HUDEP-2 (cell line): Measurements from ENCODE around the gene FBXO31.
"Not testable (repeated sequence)": the region's sequence is repeated elsewhere in the genome, so short reads cannot be mapped to it uniquely, and the experiment has no call there.

Experiments used
- DNase-seq, 76 experiments: peaks; one replicate each; lab custom pipeline; 2025; ENCODE audit not compliant: unreplicated experiment in 76 of 76; lab: John Stamatoyannopoulos, UW

The FBXO31 gene

DNA sequence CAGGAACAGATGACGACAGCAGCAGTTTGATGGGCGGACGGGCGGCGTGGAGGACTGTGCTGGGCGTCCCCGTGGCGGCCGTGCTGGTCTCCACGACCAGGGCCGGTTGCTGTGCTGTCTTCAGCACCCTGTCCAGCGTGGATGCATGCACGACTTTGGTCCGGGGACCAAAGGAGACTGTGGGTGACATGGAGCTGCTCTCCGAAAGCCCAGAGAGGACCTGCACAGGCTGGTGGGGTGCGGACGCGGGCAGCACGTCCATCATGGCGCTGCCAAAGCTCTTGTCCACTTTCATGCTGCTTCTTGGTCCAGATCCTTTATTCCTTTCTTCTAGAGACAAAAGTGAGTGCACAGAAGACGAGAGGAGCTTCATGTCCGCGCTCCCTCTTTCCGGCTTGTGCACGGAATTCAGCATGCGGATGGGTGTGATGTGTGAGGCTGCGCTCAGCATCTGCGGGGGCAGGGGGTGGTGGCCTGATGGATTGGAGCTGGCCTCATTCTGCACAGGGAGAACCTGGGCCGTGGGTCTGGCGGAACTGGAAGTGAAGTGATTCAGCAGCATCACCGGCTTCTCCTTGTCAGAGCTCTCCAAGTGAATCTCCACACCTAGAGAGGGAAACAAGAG, 28.9 kb upstream of the FBXO31 start:
- DNase-seq, result no peak

DNA sequence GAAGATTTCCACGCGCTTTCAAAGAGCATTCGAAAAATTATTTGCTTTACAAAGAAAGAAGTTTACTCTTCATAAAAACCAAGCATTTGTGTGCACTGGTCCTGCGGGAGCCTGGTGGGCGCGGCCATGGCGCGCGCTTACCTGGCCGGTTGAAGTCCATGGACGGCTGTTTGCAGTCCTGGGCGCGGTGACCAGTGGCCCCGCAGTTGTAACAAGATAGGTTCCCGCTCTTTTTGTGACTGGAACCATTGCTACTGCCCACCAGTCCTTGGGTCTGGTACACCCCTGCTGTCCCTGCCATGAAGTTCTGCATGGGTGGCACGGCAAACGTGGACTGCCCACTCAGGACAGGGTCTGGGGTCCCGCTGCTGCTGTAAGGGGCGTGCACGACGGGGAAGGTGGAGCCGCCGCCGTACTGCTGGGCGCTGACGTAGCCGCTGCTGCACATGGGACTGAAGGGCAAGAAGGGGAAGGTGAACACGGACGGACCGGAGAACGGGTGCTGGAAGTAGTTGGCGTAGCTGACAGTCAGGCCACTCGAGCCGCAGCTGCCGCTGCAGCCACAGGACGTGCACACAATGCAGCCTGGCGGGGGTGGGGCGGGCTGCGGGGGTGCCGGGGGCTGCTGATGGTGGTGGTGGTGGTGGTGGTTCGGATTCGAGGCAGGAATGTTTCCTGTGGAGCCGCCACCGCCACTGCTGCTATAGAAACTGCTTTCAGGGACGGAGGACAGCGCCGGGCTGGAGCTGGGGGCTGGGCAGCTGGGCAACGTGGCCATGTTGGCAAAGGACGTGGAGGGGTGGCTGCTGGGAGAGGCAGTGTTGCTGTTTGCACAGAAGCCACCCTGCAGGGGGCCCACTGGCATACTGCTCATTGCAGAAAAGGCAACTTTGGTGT, 28.0 kb upstream of the FBXO31 start:
- DNase-seq, result no peak

DNA sequence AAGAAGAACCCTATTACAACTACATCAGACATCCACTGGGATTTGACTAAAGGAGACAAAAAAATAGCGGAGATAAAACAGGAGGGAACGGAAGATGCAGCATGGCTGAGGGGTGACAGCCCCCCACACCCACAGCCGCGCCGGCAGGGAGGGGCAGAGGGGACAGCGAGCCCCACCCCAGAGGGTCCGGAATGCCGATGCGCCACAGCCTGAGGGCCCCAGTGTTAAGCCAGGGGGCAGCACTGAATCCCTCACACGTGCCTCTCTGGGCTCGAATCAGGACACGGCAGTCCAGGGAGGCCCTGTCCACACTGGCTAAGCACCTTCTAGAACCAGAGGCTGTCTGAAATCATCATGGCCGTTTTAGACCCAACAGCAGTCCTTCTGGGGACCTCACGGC, 27.4 kb upstream of the FBXO31 start:
- no peak for DNase-seq

DNA sequence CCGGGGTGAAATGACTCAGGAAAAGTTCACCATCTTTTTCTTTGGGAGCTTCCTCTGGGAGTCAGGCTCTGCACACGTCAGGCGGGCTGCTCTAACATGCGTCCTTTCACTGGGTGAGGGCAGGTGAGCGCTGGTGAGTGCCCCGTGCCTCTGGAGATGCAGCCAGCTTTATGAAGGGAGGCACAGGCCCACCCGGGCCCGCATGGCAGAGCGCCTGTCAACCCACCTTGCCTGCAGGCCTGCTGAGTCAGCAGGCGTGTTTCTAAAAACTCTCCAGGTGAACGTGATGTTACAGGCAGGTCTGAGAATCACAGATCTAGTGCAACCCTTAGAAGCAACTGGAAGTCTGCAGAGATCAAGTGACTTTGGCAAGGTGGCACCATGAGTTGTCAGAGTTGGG, 27.0 kb upstream of the FBXO31 start:
- no peak for DNase-seq

DNA sequence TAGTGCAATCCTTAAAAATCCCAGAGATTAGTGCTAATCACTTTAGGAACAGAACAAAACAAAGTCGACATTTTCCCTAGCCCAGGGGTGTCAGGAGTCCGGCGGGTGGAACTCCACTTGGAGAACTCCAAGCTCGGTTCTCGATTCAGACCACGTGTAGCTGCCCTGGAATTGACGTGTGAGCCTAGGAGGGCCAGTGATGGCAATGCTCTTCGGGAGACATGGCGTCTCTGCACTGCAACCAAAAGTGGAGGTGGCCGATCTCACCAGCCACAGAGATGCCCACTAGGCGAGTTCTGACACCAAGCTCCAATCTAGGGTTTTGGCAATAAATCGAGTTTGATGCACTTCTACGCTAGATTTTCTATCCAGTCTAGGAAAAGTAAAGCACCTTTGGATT, 26.2 kb upstream of the FBXO31 start:
- DNase-seq, result no peak

DNA sequence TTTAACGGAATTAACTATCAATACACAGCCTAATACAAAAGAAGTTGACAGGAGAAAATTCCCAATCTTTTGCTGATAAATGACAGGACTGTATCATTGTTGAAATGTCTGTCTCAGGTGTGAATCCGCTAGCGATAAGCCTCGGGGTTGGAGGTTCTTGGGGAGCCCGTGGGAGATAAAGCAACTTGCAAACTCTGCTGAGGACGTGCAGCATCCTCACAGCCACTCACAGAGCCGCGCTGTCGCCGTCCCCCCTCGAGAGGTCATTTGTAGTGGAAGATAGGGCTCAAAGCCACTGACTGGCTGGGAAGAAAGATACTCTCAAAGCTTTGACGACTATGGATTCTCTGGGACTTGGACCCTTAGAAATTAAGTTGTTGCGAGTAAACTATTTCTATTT, 25.6 kb upstream of the FBXO31 start:
- DNase-seq, result no peak

DNA sequence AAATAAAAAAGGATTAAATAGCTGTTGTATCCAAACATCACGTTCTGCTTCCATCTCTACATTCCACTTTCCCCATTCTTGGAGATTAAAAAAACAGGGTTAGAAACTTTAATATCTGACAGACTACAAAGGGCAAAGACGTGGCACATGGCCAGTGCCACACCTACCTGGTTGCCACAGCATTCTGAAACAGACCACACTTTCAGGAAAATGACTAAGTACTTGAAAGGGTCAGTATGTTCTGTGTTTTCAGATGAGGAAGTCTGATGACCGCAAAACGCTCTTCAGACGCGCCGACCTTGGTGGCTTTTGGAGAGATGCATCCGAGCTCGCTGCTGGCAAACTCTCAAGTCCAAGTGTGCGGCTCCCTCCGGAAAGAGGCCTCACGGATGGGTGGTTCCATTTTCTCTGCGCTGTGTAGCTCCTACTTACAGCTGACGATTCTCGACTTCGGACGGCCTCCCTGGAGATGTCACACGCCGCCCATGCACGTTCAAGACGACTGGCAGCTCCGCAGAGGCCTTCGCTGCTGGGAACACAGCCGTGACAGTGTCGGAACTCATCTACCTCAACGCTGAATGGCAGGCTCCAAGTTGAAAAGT, 24.0 kb upstream of the FBXO31 start:
- peak in 6 of 76 experiments; percentile 7 to 30 (median 12) for DNase-seq

DNA sequence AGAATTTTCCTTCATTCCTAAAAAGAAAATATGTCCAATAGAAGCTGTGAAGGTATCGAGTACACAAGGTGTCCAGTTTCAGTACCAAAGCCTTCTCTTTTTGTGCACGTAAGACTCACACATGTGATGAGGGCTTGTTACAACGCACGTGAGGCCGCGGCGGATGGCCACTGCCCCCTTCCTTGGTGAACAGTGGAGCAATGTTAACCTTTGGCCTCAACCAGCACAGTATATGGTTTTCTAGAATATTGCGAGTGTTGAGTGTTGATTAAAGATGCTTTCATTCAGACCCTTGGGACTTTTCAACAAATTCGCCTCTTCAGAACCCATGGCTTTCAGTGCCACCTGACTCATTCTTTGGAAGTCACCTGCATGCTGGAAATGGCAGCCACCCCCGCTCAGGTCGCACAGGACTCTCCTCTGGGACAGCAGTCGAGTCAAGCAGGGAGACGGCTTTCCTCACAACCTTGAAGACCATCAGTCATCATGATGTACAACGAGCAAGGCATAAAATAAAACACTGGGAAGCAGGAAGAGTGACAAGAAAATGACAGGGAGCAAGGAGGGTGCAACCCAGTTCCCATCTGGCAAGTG, 23.0 kb upstream of the FBXO31 start:
- no peak for DNase-seq

DNA sequence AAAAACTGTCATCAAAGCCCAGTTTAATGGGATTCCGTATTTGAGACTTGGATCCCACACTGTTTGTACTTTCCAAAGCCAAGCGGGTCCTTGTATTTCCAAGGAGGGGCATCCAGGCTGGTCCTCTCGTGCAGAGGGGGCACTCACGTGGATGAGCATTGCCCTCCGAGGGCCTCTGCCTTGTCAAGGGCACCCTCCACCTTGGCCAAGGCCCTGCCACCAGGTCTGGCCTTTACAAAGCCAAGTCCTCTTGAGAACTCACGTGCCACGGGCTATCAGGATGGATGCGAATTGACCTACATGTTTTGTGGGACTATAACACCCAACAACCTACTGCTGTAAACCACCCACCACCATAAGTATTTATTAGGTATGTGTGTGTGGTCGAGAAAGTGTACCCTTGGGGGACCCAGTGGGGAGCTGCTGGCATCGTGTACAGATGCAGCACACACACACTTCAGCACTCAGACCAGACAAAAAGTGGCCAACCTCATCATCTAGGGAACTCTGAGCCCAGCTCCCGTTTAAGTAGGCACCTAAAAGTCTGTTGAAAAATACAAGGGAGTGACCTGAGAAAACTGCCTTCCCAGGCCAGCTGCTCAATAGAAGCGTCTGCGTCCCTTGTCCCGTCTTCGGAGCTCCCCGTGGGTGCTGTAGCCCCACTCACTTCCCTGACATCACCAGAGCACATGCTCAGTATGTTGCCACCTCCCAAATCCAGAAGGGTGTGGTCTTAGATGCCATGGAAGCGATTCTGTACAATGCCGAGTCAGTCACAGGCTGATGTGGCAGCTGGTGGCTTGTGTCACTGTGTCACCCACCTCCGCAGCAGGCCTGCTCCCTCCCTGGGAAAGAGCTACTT, 21.4 kb upstream of the FBXO31 start:
- DNase-seq, result no peak

DNA sequence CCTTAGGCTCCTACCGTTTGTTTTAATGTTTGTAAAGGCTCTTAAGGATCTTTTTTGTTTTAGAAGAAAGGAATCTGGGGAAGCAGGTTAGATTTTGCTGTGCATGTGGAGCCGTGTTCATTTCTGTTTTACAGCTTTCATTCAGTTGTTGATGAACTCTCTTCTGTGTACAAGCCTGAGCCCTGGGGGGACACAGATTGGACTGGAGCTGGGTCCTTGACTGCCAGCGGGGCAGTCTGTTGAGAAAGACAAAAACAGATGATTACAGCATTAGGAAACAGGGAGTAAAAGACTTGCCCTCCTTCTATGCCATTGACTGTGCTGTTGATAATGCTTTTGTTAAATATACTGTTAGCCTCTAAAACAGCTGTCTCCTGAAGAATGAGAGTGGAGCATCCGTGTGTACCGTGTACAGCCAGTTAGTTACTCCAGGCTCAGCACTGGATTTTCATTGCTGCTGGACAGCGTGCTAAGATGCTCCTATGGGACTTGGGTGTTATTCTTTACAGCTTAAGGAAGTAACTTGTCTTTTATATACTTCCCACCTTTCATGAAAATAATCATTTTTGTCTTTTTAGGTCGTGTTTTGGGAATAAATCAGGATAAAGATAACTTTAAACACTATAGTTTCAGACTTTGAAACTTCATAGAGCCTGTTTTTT, 11.7 kb upstream of the FBXO31 start:
- DNase-seq, result no peak

DNA sequence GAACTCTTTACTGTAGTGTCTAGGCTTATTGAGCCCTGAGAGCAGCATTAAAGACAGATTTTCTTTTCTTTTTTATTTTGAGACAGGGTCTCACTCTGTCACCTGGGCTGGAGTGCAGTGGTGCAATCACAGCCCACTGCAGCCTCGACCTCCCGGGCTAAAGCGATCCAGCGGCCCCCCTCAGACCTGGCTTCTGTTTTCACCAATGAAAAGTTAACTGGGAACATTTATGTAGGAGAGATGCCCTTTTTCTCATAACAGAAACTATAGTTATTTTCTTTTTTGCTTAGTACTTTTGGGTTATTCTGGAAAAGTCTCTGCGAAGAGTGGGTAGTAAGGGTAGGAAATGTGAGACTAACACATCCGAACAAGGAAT, 10.1 kb upstream of the FBXO31 start:
- DNase-seq, result no peak

DNA sequence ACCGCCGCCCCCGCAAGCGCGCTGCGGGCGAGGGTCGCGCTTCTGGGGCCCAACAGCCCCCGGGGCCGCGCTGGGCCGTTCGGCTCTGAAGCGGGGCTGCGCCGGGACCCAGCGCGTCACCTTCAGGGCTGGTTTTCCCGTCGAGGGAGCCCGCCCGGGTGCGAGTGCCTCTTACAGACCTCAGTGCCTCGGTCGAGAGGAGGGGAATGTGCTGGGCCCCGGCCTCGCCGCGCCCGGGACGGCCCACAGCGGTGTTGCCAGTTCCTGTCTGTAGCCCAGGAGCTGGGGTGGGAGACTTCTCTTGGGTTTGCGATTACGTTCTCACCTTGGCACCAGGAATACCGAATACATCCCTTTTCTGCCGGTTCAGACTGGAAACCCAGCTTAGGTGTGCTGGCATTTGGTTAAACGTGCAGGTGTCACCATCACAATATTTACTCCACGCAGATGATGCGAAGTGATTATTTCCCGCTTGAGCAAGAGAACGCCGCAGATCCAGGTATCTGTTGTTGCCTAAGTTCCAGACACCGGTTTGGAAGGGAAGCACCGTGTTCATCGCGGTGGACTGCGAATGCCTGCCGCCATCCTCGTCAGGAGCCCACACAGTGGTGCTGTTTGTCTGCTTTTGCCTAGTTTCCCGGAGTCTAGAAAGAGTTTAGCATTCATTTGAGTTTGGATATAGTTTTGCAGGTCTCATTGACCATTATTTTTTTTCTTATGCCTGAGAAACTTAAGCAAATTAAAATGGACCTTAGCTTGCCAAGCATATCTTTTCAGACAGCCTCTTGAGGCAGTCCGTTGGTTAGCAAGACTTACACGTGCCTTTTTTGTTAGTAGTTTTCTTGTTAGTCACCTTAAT, 9.5 kb upstream of the FBXO31 start:
- peak in 22 of 76 experiments; percentile 8 to 59 (median 18) for DNase-seq

DNA sequence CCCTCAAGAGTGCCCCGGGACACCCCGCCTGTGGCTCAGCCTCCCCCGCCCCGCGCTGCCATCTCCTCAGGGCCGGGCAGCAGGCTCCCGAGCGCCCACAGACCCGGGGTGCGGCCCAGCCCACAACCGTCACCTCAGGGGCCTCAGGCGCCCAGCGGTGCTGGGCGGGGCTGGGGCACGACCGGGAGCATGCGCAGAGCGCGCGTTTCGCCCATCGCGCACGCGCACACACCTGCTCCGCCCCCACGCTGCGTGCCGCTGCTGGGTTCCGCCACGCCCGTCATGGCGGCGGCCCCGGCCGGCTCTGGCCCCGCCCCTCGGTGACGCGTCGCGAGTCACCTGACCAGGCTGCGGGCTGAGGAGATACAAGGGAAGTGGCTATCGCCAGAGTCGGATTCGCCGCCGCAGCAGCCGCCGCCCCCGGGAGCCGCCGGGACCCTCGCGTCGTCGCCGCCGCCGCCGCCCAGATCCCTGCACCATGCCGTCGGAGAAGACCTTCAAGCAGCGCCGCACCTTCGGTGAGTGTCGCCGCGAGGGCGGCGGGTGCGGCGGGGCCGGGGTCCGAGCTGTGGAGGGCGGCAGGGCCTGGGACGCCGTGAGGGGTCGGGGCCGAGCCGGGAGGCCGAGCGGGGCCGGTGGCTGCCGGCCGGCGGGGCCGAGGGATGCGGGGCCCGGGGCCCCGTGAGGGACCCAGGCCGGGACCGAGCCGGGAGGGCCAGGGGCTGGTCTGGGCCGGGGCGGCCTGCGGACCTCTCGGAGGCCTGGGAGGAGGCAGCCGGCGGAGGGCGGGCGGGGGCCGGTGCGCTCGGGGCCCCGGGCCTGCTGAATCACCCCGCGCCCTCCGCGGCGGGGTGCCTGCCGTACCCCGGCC, 8.6 kb upstream of the FBXO31 start, which contains the start of gene MAP1LC3B:
Gene MAP1LC3B (plus strand): TSS at position 387 of the 871 bp plus-strand sequence. CDS start 92 bp downstream, at position 479.
- peak in 74 of 76 experiments; percentile 50 to 98 (median 94) for DNase-seq

DNA sequence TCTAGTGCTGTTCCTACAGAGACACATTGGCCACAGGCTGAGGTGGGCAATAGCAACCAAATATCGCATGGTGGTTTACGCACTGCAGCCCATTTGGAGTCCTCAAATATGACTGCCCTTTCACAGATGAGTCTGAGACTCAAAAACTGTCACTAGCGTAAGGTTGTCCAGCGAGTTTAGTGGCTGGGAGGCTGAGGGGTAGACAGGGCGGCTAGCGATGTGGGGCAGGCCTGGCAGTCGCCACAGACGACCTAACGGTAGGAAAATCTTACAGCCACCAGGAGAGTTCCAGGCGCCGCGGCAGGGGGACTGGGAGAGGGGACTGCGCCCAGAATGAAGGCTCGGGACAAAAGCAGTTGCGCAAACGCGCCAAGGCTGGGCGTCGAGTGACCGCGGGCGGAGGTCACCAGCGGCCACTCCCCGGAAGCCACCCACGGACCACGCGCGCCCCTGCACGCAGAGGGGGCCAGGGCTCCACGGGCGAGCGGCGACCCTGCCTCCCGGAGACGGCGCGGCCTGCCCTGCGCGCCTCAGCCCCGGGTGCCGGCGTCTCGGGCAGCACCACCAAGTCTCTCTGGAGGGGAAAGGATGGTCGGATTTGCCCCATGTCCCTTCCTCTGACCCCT, 7.9 kb upstream of the FBXO31 start:
- peak in 17 of 76 experiments; percentile 24 to 63 (median 47) for DNase-seq

DNA sequence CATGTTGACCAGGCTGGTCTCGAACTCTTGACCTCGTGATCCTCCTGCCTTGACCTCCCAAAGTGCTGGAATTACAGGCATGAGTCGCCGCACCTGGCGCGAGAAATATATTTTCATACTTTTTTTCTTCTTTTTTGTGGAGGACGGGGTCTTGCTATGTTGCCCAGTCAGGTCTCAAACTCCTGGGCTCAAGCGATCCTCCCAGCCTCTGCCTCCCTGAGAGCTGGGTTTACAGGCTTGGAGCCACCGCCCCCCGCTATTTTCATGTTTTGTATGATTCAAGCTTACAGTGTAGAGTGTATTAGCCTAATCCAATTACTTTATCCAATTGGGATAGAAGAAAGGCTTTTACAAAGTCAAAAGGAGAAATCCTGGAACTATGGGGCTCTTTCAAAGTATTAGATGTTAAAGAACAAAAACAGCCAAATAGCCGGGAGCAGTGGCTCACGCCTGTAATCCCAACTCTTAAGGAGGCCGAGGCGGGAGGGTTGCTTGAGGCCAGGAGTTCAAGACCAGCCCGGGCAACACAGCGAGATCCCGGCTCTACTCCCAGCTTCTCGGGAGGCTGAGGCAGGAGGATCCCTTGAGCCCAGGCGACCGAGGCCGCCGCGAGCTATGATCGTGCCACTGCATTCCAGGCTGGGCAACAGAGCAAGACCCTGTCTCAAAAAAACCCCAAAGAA, 7.2 kb upstream of the FBXO31 start:
- DNase-seq, result no peak

DNA sequence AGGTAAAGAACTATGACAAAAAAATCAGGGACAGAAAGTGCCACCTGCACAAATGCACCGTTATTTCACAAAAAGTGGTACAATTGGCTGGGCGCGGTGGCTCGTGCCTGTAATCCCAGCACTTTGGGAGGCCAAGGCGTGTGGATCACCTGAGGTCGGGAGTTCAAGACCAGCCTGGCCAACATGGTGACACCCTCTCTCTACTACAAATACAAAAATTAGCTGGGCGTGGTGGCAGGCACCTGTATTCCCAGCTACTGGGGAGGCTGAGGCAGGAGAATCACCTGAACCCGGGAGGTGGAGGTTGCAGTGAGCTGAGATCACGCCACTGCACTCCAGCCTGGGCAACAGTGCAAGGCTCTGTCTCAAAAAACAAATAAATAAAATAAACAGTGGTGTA, 6.3 kb upstream of the FBXO31 start:
- not testable (repeated sequence) for DNase-seq

DNA sequence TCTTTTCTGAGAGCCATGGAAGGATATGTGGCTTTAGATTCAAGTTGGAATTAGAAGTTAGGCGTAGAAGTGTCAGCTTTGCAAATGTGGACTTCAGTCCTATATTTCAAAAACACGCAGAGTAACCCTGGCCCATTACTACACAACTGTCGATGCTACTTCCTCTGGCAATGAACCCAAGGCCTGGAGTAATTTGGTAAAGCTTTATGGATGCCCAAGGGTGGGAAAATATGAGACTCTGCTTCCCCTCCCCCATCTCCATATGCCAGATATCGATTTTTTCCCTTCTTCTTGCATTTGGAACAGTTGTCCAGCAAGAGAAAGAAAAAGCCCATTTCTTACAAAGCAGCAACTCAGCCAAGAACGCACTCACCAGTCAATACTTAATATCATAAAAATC, 5.7 kb upstream of the FBXO31 start:
- no peak for DNase-seq
